Stimulated activated CD4-positive, alpha-beta T cell treated with anti-CD3 and anti-CD28 coated beads, Interleukin-2, amount 100 ng/mL, for 4 hours (primary cell): ENCODE data around the gene TIMP3.
"Not testable (repeated sequence)": the region's sequence is repeated elsewhere in the genome, so short reads cannot be mapped to it uniquely, and the experiment has no call there.

Source experiments
- DNase-seq: peaks from one replicate; pipeline ENCODE4 v3.0.0-alpha.2; 2020; ENCODE audit warnings: low read depth

TIMP3 gene

GRCh38 chr22:32801537-32802236 is at the start of gene TIMP3:
TSS of gene TIMP3 (plus strand) at chr22:32801705. CDS start at chr22:32802002, 297 bp downstream.
- no peak for DNase-seq

DNA sequence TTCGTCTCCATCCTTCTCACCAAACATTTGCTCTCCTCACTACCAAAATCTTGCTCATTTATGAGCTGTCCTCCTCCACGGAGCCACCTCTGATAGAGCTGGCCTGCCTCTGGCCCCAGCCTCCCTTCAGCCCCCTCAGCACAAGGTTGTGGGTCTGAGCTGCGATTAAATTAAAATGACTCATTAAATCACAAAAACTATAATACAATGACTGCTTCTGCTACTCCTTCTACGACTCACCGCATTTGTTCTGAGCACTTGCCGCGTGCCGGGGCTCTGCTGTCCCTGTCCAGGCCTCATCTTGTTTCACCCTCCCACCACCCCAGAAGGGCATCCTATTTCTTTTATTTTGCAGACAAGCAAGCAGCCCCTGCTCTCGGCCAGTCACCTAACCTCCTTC is 49.2 kb upstream of the TIMP3 start:
- DNase-seq, result no peak

DNA sequence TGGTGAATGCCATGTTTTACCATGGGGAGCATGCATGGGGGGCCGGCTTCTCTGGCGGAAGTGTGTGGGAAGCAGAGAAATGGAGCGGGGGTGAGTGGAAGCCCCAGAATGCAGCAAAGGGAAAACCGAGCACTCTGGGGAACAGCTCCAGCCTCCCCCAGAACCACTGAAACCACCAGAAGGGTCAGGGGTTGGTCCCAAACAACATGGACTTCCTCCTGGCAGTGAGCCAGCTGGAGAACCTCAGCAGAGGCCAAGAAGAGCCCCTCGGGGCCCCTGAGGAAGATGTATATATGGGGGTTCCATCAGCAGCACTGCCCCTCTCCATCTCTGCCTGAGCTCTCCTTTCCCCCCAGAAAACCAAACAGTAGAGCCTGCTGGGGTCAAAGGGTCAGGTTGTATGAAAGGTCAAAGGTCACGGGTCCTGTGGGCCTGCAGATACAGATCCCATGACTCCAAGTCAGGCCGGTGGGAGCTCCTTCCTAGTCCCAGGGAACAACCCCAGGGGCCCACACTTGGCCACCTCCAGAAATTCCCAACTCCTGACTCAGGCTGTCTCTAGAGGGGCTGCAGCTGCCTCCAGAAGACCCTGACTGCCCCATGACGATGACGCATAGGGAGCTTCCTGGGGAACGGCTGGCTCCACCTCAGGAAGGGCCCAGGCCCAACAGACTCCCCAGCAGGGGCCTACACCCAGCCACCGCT is 48.5 kb upstream of the TIMP3 start:
- DNase-seq, result no peak

DNA sequence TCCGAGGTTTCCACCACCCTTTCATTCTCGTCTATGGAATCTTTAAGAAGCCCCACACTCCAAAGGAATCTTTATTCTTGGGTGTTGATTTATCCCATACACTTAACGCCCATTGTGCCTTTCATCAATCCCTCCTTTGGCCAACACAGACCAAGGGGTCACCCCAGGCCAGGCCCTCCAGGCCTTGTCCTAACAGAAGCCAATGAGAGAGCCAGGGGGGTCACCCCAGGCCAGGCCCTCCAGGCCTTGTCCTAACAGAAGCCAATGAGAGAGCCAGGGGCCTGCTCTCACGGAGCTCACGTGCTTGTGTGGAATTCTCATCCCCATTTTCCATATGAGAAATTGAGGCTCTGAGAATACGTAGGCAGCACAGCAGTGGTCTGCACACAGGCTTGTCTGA is 47.9 kb upstream of the TIMP3 start:
- DNase-seq, result no peak

GRCh38 chr22:32754413-32755041 is 47.0 kb upstream of the TIMP3 start:
- no peak for DNase-seq

- DNase-seq, result not testable (repeated sequence)
Observed at GRCh38 chr22:32757086-32757762, 44.3 kb upstream of the TIMP3 start.

DNA sequence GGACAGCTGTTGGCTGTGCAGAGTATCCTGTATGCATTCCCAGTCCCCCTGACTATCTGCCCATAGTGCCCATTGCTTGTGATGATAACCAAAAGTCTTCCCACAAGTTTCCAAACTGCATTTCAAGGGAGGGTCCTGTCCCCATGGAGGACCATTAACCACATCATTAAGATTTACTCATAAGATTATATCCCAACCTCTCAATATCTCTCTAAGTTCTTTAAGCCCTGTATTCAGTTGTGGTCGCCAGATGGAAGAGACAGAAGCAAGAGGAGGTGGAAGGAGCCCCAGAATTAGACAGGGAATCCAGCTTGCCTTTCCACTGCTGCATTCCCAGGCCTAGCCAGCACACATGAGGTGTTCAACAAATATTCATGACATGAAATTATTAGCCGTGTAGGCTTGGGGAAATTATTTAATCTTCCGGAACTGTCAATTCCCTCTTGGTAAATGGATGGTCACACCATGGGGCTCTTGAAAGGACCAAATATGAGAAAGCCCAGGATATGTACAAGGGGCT is 42.6 kb upstream of the TIMP3 start:
- DNase-seq, result no peak

DNA sequence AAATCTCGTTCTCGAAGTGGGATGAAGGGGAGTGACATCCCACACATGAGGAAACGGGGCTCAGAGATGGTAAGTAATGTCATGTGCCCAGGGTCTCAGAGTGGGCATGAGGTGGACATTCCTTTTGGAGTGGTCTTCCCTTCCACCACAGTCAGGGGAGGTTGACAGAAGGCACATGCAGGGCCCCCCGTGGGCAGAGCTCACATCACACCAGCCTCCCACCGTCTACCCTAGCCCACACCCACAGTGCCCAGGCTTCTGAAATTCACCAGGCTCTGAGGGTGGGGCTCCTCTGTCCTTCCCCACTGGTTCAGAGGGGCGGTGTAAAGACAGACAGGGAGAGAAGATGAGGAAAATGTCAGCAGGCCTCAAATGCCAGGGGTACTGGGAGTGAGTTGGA is 41.1 kb upstream of the TIMP3 start:
- no peak for DNase-seq

DNA sequence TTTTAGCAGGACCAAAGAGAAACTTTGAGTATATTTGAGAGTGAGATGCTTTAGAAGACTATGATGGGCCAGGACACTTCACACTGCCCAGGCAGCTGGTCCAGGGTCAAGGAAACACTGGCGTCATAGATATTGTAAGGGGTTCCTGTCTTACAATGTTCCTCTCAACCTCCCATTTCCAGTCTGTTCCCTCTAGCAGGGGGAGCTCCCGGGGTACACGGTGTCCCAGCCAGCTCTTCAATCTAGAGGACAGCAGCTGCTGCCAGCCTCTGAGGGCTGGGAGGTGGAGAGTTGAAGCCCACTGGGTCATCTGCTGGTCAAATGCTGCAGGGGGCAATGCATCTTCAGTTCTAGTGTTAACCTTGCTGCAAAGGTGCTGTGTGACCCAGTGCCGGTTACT is 40.7 kb upstream of the TIMP3 start:
- no peak for DNase-seq

DNA sequence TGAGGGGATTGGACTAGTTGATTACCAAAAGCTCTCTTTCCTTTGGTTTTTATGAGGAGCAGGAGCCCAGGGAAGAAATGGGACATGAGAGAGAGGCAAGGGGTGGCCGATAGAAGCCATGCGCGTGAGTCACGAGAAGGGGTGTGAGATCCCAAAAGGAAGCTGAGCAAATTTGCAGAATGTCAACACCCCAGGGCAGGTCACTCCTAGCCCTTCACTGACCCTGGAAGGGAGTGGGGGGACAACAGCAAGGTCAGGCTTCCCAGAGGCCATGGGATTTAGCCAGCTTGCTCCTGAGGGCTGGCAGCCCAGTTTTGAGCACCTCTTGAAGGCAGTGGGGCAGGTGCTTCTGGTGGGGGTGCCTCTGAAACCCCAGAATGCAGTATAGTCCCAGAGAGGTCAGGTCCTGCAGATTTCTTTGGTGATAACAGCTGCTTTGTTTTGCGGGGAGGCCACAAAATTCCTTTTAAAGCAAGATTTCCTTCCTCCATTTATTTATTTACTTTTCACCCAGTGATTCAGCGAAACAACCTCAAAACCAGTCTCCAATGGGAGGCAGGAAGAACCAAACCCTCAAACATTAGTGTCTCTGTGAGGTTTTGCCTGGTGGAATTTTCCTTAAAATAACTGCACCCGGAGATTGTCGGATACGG is 40.1 kb upstream of the TIMP3 start:
- no peak for DNase-seq

DNA sequence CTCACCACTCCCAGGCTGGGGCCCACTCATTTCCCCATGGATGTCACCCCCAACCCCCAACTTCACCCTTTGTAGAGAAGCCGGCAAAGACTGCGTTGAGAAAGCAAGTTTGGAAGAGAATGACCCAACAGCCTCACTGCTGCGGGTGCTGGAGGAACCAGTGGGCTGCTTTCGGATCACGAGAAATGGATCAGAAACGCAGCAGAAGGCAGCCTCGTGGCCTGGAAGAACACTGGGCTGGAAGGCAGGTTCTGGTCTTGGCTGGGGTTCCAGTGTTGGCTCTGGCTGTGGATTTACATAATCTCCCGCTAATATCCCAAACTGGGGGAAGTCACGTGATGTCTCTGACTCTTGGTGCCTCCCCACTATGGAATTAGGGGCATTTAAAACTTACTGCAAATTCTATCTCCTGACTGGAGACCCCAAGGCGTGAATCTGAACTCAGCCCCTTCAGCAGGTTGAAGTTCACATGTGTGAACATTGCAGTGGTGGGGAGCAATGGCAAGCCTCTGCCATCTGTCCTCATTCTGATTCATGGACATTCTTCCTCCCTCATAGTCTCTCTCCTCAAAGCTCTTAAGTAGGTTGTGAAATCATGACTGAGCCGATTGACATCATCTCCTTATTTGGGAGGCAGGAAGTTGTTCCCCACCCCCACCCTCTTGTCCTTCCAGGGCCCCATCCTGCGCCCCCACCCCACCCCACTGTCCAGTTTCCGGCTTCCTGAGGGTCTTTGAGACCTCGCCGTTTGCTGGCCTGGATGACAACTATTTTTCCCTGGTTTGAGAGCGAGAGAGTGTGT is 37.0 kb upstream of the TIMP3 start:
- DNase-seq, result no peak

DNA sequence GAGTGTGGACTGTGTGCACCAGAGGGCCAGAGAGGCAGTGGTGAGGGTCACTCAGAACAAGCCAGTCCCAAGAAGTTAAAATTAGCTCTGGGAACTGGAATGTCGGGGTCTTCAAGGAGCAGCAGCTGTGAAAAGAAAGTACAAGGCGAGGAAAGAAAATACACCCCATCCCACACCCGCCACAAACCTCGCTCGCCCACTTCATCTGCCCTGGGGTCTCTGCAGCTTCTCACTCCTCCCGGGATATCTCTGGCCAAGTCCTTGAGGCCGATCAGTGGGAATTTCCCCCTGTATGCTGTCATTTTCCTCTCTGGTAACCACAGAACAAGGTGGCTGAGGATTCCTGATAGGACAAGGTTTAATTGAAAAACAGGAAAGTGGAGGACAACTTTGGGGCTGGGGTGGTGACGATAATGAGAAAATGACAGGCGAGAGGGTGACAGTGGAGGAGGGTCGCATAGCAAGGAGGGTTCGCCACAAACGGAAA is 36.3 kb upstream of the TIMP3 start:
- DNase-seq, result no peak

DNA sequence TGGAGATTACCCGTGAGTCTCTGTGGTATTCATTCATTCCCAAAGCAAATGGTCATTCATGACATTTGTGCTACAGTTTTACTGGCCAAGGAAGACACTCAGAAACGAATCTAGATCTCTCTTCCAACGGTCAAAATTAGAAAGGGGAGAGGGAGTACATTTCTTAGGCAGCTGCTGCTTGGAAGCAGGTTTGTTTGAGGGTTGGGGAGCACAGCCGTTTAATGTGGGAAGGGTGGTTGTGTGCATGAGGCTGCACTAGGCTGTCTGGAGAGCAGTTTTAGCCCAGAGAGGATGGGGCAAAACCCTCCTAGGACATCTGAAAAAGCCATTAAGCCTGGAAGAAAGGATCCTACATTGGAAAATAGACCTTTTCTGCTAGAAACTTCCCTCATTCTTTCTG is 29.7 kb upstream of the TIMP3 start:
- DNase-seq, result no peak

- DNase-seq, result no peak
Observed at GRCh38 chr22:32775957-32776356, 25.5 kb upstream of the TIMP3 start.

DNA sequence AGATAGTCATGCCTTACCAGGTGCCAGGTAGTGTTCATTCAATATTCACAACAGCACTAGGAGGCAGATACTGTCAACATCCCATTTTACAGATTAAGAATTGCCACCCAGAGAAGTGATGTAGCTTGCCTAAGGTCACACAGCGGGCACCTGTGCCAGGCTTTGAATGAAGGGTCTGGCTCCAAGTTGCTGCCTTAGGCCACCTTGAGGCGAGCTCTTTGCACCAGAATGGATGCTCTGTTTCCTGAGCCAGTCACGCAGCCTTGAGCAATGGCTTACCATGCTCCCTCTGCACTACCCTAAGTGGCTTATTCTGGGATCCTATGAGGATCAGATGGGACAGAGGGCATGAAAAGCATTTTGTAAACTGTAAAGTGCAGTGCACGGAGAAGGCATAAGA is 25.1 kb upstream of the TIMP3 start:
- no peak for DNase-seq

DNA sequence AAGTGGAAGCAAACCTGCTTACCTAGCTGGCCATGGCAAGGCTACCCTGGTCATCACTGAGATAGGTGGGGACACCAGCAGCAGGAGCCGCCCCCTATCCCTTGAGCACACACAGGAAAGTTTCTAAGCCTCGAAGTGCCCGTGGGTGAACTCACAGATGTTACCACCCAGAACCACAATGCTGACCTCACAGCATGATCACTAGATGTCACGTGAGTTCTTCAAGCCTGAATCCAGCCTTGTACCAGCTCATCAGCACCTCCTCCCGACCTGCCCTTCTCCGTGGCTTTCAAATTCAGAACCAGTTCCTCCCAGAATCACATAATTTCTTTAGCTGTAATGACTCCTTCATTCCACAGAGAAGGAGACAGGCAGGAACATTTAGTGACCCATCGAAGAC is 24.7 kb upstream of the TIMP3 start:
- no peak for DNase-seq

GRCh38 chr22:32777987-32778386 is 23.5 kb upstream of the TIMP3 start:
- no peak for DNase-seq

- DNase-seq, result no peak
Observed at GRCh38 chr22:32780726-32781310, 20.7 kb upstream of the TIMP3 start.

DNA sequence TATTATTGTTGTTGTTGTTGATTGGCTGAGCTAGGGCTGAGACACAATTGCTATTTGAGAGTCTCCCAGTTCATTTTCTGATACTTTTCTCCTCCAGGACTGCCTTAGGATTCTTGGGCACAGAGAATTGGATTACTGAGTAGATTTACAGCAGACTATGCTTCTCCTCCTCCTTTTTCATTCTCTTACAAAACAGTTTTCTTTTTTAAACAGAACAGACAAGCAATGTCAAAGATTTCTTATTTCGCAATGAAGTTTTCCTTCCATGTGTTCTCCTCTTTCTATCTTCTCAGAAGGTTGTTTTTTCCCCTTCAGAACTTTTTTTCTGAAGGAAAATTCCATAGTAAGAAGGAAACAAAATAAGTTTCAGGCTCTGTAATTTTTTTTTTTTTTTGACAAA is 19.8 kb upstream of the TIMP3 start:
- no peak for DNase-seq

GRCh38 chr22:32785321-32786026 is 16.0 kb upstream of the TIMP3 start:
- no peak for DNase-seq
